Coronary artery (tissue), 2 donors: ENCODE data around the gene MDN1.
"Not testable (repeated sequence)": the region's sequence is repeated elsewhere in the genome, so short reads cannot be mapped to it uniquely, and the experiment has no call there.

Source experiments
- DNase-seq: peaks from one replicate; pipeline ENCODE4 v3.0.0-alpha.2; 2017; ENCODE audit warnings: low spot score
- H3K27ac ChIP-seq, 2 donors: fragments of 200-600 bp; sonication (generic); one replicate each; pipeline ENCODE4 v1.5.1; 2016 to 2019
- H3K4me3 ChIP-seq: fragments of 200-600 bp; sonication (generic); 2 replicates; pipeline ENCODE4 v1.5.1; 2016; ENCODE audit warnings: mild to moderate bottlenecking, moderate library complexity
- CTCF ChIP-seq: fragments of 200-600 bp; sonication (generic); IDR thresholded peaks from one replicate; pipeline ENCODE4 v1.5.1; 2019; ENCODE audit warnings: antibody characterized with exemption

The MDN1 gene

GRCh38 chr6:89819336-89820130, at the start of gene MDN1:
TSS of gene MDN1 (minus strand) at chr6:89819794. CDS start at chr6:89819607, 187 bp downstream.
- peak within 1 kb of the TSS; percentile 89 for H3K4me3 ChIP-seq
- peak within 1 kb of the TSS; percentile 70 to 88 for H3K27ac ChIP-seq
- TF ChIP-seq CTCF = no peak
- peak; percentile 94 for DNase-seq

- no peak for DNase-seq
- Histone ChIP-seq H3K4me3 (no peak overlapping the region), H3K27ac (no peak overlapping the region)
- TF ChIP-seq CTCF = no peak
Observed at GRCh38 chr6:89866024-89866678, 46.6 kb upstream of the MDN1 start.

- no peak for DNase-seq
- Histone ChIP-seq H3K4me3 (no peak overlapping the region), H3K27ac (no peak overlapping the region)
- no peak for TF ChIP-seq CTCF
Observed at GRCh38 chr6:89862698-89863097, 43.1 kb upstream of the MDN1 start.

- no peak for TF ChIP-seq CTCF
- Histone ChIP-seq H3K27ac (no peak overlapping the region), H3K4me3 (no peak overlapping the region)
- DNase-seq = no peak
Observed at GRCh38 chr6:89862273-89862672, 42.7 kb upstream of the MDN1 start.

GRCh38 chr6:89859744-89860143, 40.1 kb upstream of the MDN1 start:
- TF ChIP-seq CTCF = no peak
- no peak overlapping the region for H3K27ac ChIP-seq
- H3K4me3 ChIP-seq = no peak overlapping the region
- no peak for DNase-seq

GRCh38 chr6:89858041-89858440, 38.4 kb upstream of the MDN1 start:
- no peak for DNase-seq
- no peak for TF ChIP-seq CTCF
- Histone ChIP-seq H3K4me3 (no peak overlapping the region), H3K27ac (no peak overlapping the region)

GRCh38 chr6:89853068-89853467, 33.5 kb upstream of the MDN1 start:
- no peak overlapping the region for H3K4me3 ChIP-seq
- TF ChIP-seq CTCF = no peak
- no peak for DNase-seq
- no peak overlapping the region for H3K27ac ChIP-seq

- DNase-seq, H3K27ac ChIP-seq, H3K4me3 ChIP-seq: not testable (repeated sequence)
Observed at GRCh38 chr6:89847513-89847912, 27.9 kb upstream of the MDN1 start.
